MM.1S (cell line): ENCODE data around the gene LIN7A.

Source experiments
- DNase-seq: peaks from one replicate; pipeline ENCODE4 v3.0.0-alpha.2; 2015
- H2AFZ ChIP-seq: fragments of 300-600 bp; sonication (generic); 2 replicates; pipeline ENCODE4 v1.6.0; 2016; ENCODE audit warnings: antibody characterized with exemption, low read length
- H3F3A ChIP-seq: fragments of 300-600 bp; sonication (generic); 2 replicates; pipeline ENCODE4 v1.6.1; 2016; ENCODE audit warnings: mild to moderate bottlenecking, antibody characterized with exemption, low read length, moderate library complexity, mixed read lengths; ENCODE audit not compliant: insufficient read depth
- H3K27ac ChIP-seq: fragments of 300-600 bp; sonication (generic); 2 replicates; pipeline ENCODE4 v1.5.1; 2016; ENCODE audit warnings: mild to moderate bottlenecking, low read length
- H3K27me3 ChIP-seq: fragments of 300-600 bp; sonication (generic); replicated peaks from 2 replicates; pipeline ENCODE4 v1.6.0; 2016; ENCODE audit warnings: low read length; ENCODE audit not compliant: insufficient read depth
- H3K36me3 ChIP-seq: fragments of 300-600 bp; sonication (generic); replicated peaks from 2 replicates; pipeline ENCODE4 v1.6.1; 2016; ENCODE audit warnings: mild to moderate bottlenecking, low read length, mixed read lengths; ENCODE audit not compliant: insufficient read depth
- H3K4me1 ChIP-seq: fragments of 300-600 bp; sonication (generic); 2 replicates; pipeline ENCODE4 v1.6.1; 2016; ENCODE audit warnings: low read length, mixed read lengths
- H3K4me2 ChIP-seq: fragments of 300-600 bp; sonication (generic); 2 replicates; pipeline ENCODE4 v1.6.0; 2016; ENCODE audit warnings: low read depth, low read length
- H3K4me3 ChIP-seq: fragments of 300-600 bp; sonication (generic); 2 replicates; pipeline ENCODE4 v1.5.1; 2016; ENCODE audit warnings: low read length, mixed read lengths
- H3K79me2 ChIP-seq: fragments of 300-600 bp; sonication (generic); 2 replicates; pipeline ENCODE4 v1.6.1; 2016; ENCODE audit warnings: mixed run types, low read length, mixed read lengths
- H3K9ac ChIP-seq: fragments of 300-600 bp; sonication (generic); 2 replicates; pipeline ENCODE4 v1.6.1; 2016; ENCODE audit warnings: low read length, mixed read lengths
- H3K9me2 ChIP-seq: fragments of 300-600 bp; sonication (generic); replicated peaks from 2 replicates; pipeline ENCODE4 v1.6.1; 2016; ENCODE audit warnings: mild to moderate bottlenecking, low read length, mixed read lengths; ENCODE audit not compliant: insufficient read depth
- H3K9me3 ChIP-seq: fragments of 300-600 bp; sonication (generic); replicated peaks from 2 replicates; pipeline ENCODE4 v1.6.1; 2016; ENCODE audit warnings: mild to moderate bottlenecking, low read length, mixed read lengths; ENCODE audit not compliant: insufficient read depth
- H4K20me1 ChIP-seq: fragments of 300-600 bp; sonication (generic); 2 replicates; pipeline ENCODE4 v1.6.1; 2016; ENCODE audit warnings: mild to moderate bottlenecking, low read length, moderate library complexity, mixed read lengths; ENCODE audit not compliant: insufficient read depth
- CTCF ChIP-seq: fragments of 300-600 bp; sonication (generic); IDR thresholded peaks from 2 replicates; pipeline ENCODE4 v1.5.1; 2016; ENCODE audit warnings: antibody characterized with exemption, low read length, mixed read lengths
- EZH2 ChIP-seq: fragments of 300-600 bp; sonication (generic); optimal IDR thresholded peaks from 2 replicates; pipeline ENCODE3; 2017; ENCODE audit warnings: low read depth, mild to moderate bottlenecking, antibody characterized with exemption, low read length, mixed read lengths
- EZH2phosphoT487 ChIP-seq: fragments of 300-600 bp; sonication (generic); IDR thresholded peaks from 2 replicates; pipeline ENCODE4 v1.6.1; 2018; ENCODE audit warnings: antibody characterized with exemption, low read length

Gene LIN7A

DNA sequence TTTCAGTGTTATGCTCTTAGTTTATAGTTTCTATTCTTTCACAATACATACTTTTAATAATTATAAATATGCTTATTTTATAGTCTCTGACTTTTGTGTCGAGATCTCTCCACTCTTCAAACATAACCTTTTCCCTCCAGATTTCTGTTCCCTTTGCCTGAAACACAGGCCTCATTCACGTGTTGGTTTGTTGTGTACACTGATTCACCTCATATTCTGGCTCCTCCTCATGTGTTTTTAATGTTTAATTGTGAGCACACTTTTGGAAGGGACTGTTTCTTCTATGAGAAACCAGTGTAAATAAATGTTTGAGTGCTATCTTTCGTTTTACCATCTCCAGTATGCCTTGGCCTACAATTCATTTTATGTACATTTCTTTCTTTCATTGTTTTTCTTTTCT, 20.1 kb downstream of the LIN7A start:
- H3K27me3 ChIP-seq: no peaks in the 10 kb centered on the region
- H3K9me3 ChIP-seq: no peaks in the 10 kb centered on the region
- no peak overlapping the region for H3K4me2 ChIP-seq
- H4K20me1 ChIP-seq: no peaks in the 10 kb centered on the region
- no peaks in the 10 kb centered on the region for H3K36me3 ChIP-seq
- no peak overlapping the region for H3K9ac ChIP-seq
- no peak for TF ChIP-seq EZH2phosphoT487
- no peak for TF ChIP-seq EZH2
- TF ChIP-seq CTCF: no peak
- H2AFZ ChIP-seq: no peak overlapping the region
- H3K4me3 ChIP-seq: no peak overlapping the region
- H3F3A ChIP-seq: no peaks in the 10 kb centered on the region
- DNase-seq: no peak
- H3K27ac ChIP-seq: no peak overlapping the region
- H3K9me2 ChIP-seq: no peaks in the 10 kb centered on the region
- H3K79me2 ChIP-seq: no peaks in the 10 kb centered on the region
- H3K4me1 ChIP-seq: no peaks in the 10 kb centered on the region

GRCh38 chr12:80912901-80913770, 24.6 kb downstream of the LIN7A start:
- Histone ChIP-seq H3K4me1 (no peaks in the 10 kb centered on the region), H3K9me2 (no peaks in the 10 kb centered on the region), H3F3A (no peaks in the 10 kb centered on the region), H3K79me2 (no peaks in the 10 kb centered on the region), H4K20me1 (no peaks in the 10 kb centered on the region), H3K9ac (no peak overlapping the region), H2AFZ (no peak overlapping the region), H3K4me2 (no peak overlapping the region), H3K4me3 (no peak overlapping the region), H3K9me3 (no peaks in the 10 kb centered on the region), H3K36me3 (no peaks in the 10 kb centered on the region), H3K27ac (no peak overlapping the region), H3K27me3 (no peaks in the 10 kb centered on the region)
- no peak for DNase-seq
- TF ChIP-seq EZH2phosphoT487: no peak

DNA sequence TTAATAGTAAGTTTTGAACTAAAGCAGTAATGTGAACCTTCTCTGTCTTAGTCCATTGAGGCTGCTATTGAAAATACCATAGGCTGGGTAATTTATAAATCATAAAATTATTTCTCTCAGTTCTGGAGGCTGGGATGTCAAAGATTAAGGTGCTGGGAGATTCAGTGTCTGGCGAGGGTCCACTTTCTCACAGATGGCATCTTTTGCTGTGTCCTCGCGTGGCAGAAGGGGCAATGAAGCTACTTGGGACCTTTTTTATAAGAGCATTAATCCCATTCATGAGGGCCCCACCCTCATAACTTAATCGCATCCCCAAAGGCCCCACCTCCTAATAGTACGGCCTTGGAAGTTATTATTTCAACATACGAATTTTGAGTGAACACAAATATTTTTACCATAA, 28.4 kb downstream of the LIN7A start:
- Histone ChIP-seq H3K4me3 (no peak overlapping the region), H3K9ac (no peak overlapping the region), H3K9me2 (no peaks in the 10 kb centered on the region), H4K20me1 (no peaks in the 10 kb centered on the region), H3K36me3 (no peaks in the 10 kb centered on the region), H3F3A (no peaks in the 10 kb centered on the region), H2AFZ (no peak overlapping the region), H3K27me3 (no peaks in the 10 kb centered on the region), H3K4me1 (no peaks in the 10 kb centered on the region), H3K79me2 (no peaks in the 10 kb centered on the region), H3K4me2 (no peak overlapping the region), H3K27ac (no peak overlapping the region), H3K9me3 (no peaks in the 10 kb centered on the region)
- no peak for DNase-seq
- TF ChIP-seq EZH2phosphoT487 (no peak), CTCF (no peak)

GRCh38 chr12:80902711-80903110, 35.0 kb downstream of the LIN7A start:
- Histone ChIP-seq H3K9me3 (no peaks in the 10 kb centered on the region), H3F3A (no peaks in the 10 kb centered on the region), H3K36me3 (no peaks in the 10 kb centered on the region), H3K9ac (no peak overlapping the region), H3K79me2 (no peaks in the 10 kb centered on the region), H3K4me3 (no peak overlapping the region), H3K27ac (no peak overlapping the region), H3K9me2 (no peaks in the 10 kb centered on the region), H4K20me1 (no peaks in the 10 kb centered on the region), H2AFZ (no peak overlapping the region), H3K27me3 (no peaks in the 10 kb centered on the region), H3K4me1 (no peaks in the 10 kb centered on the region), H3K4me2 (no peak overlapping the region)
- TF ChIP-seq CTCF (no peak), EZH2phosphoT487 (no peak), EZH2 (no peak)
- DNase-seq: no peak
